Psoas muscle (tissue), 8 donors: ENCODE data around the gene MED23. TPM values are rescaled to one million over a fixed set of nuclear protein-coding genes. Genes with fewer than 3 reads are reported as not detected.

Experiments
- ATAC-seq, 4 donors: fragments of 200-7000 bp; cut with Tn5 transposase; one replicate each; pipeline ENCODE4 v1.9.1; 2020; ENCODE audit warnings: moderate library complexity in 3 of 4, mild to moderate bottlenecking in 2 of 4
- DNase-seq, 2 donors: peaks; one replicate each; pipeline ENCODE4 v3.0.0-alpha.2; 2020
- H3K27ac ChIP-seq: fragments of 200-600 bp; one replicate; pipeline ENCODE4 v1.8.0; 2022
- H3K27me3 ChIP-seq, 3 donors: fragments of 200-600 bp in 1 of 3; one replicate each; pipeline versions ENCODE4 v1.6.1 to v1.8.0; 2013 to 2022; ENCODE audit warnings: low read length in 2 of 3, mild to moderate bottlenecking in 2 of 3, moderate library complexity in 1 of 3; ENCODE audit not compliant: insufficient read depth in 3 of 3
- H3K36me3 ChIP-seq, 2 donors: fragments of 200-600 bp in 1 of 2; one replicate each; pipeline versions ENCODE4 v1.6.1 to v1.8.0; 2013 to 2022; ENCODE audit warnings: low read depth in 1 of 2, mild to moderate bottlenecking in 1 of 2, moderate library complexity in 1 of 2; ENCODE audit not compliant: insufficient read depth in 1 of 2
- H3K4me1 ChIP-seq: fragments of 200-600 bp; one replicate; pipeline ENCODE4 v1.8.0; 2022
- H3K4me3 ChIP-seq: fragments of 200-600 bp; one replicate; pipeline ENCODE4 v1.8.0; 2022; ENCODE audit warnings: mild to moderate bottlenecking
- H3K9me3 ChIP-seq: fragments of 200-600 bp; one replicate; pipeline ENCODE4 v1.8.0; 2022
- CTCF ChIP-seq: fragments of 200-600 bp; IDR thresholded peaks from one replicate; pipeline ENCODE4 v1.8.0; 2022; ENCODE audit warnings: antibody characterized with exemption
- WGBS, 3 donors: extraction: QIAGEN DNeasy Blood & Tissue Kit; methylation state at CpG; one replicate each; pipeline versions ENCODE4 v1.1.6 to v1.1.7; 2013; 5-methylcytosine and 5-hydroxymethylcytosine counted together
- intact Hi-C, 2 donors: fragments of 100-400 bp; cut with DNase I; formaldehyde crosslinking; loops; one replicate each; pipeline versions ENCODE4 v1.11.0 to v1.14.2; 2022
- polyA plus RNA-seq, 3 donors: library from polyadenylated mRNA; stranded (reverse); fragments of 200-250 nt; gene quantifications; one replicate each; pipeline ENCODE4 v1.2.3, GENCODE V29; 2013
- total RNA-seq, 4 donors: library from RNA; stranded (reverse); fragmentation: NEBNext Ultra II Directional in 2 of 4; extraction: Animal tissue kit (Norgen Biotek cat#: 25700) in 2 of 4; gene quantifications; one replicate each; pipeline versions ENCODE4 v1.2.1 to v1.2.4, GENCODE V29; 2021 to 2023
- donor health status: healthy with polysubstance abuse.
- donor health status: DM: no; HTN: no; CAD: no; lungs with moderate emphysema.
- donor health status: Bipolar disorder and iron deficiency.
- donor health status: healthy.
- donor health status: DM: yes; HTN: yes; CAD: no.
- donor health status: DM: no; HTN: no; CAD: no.
- donor health status: DM: no; HTN: no; CAD: no.
- donor health status: DM: yes; HTN: yes; CAD: no.

MED23 gene
- total and polyA plus RNA-seq, 7 donors, result 4.2 to 11.2 (median 8.0) TPM

GRCh38 chr6:131642987-131643611 lies 15.1 kb upstream of the MED23 start:
- ATAC-seq (no peak), DNase-seq (no peak)
- intact Hi-C loops, result no loop called here
- TF ChIP-seq CTCF, result no peak
- no peaks in the 10 kb centered on the region for H3K27me3 ChIP-seq
- no peaks in the 10 kb centered on the region for H3K4me1 ChIP-seq
- H3K36me3 ChIP-seq, result no peaks in the 10 kb centered on the region
- H3K4me3 ChIP-seq, result no peak overlapping the region
- WGBS, 3 donors, result 27 to 48% (median 36%) methylated on average over 3 of the region's 3 CpGs
- H3K9me3 ChIP-seq, result no peaks in the 10 kb centered on the region
- H3K27ac ChIP-seq, result no peak overlapping the region

GRCh38 chr6:131642565-131642964 lies 14.5 kb upstream of the MED23 start:
- no peak for TF ChIP-seq CTCF
- ATAC-seq (no peak), DNase-seq (no peak)
- intact Hi-C loops, result no loop called here
- Histone ChIP-seq H3K27me3 (no peaks in the 10 kb centered on the region), H3K36me3 (no peaks in the 10 kb centered on the region), H3K9me3 (no peaks in the 10 kb centered on the region), H3K4me3 (no peak overlapping the region), H3K4me1 (no peaks in the 10 kb centered on the region), H3K27ac (no peak overlapping the region)
- 83 to 88% (median 87%) methylated on average over 6 of the region's 6 CpGs for WGBS, 3 donors

GRCh38 chr6:131641554-131641953 lies 13.5 kb upstream of the MED23 start:
- no peaks in the 10 kb centered on the region for H3K9me3 ChIP-seq
- intact Hi-C loops, result no loop called here
- WGBS, 3 donors, result 93 to 100% (median 96%) methylated on average over 1 of the region's 1 CpG
- H3K27ac ChIP-seq, result no peak overlapping the region
- no peaks in the 10 kb centered on the region for H3K4me1 ChIP-seq
- ATAC-seq (no peak), DNase-seq (no peak)
- no peak overlapping the region for H3K4me3 ChIP-seq
- no peak for TF ChIP-seq CTCF
- H3K36me3 ChIP-seq, result no peaks in the 10 kb centered on the region
- no peaks in the 10 kb centered on the region for H3K27me3 ChIP-seq

- no peaks in the 10 kb centered on the region for H3K36me3 ChIP-seq
- intact Hi-C loops, result no loop called here
- ATAC-seq, result no peak
- no peak for TF ChIP-seq CTCF
- DNase-seq, result no peak
- no peaks in the 10 kb centered on the region for H3K27me3 ChIP-seq
- H3K4me1 ChIP-seq, result no peaks in the 10 kb centered on the region
- H3K9me3 ChIP-seq, result no peaks in the 10 kb centered on the region
- H3K27ac ChIP-seq, result no peak overlapping the region
- H3K4me3 ChIP-seq, result no peak overlapping the region
- WGBS, 3 donors, result 91 to 96% (median 93%) methylated on average over 3 of the region's 3 CpGs
Observed at GRCh38 chr6:131640576-131640975, 12.5 kb upstream of the MED23 start.

- no peak for ATAC-seq
- TF ChIP-seq CTCF, result no peak
- intact Hi-C loops, result no loop called here
- 49 to 58% (median 55%) methylated on average over 2 of the region's 2 CpGs for WGBS, 3 donors
- no peak overlapping the region for H3K4me3 ChIP-seq
- no peaks in the 10 kb centered on the region for H3K9me3 ChIP-seq
- H3K27me3 ChIP-seq, result no peaks in the 10 kb centered on the region
- H3K27ac ChIP-seq, result no peak overlapping the region
- no peaks in the 10 kb centered on the region for H3K36me3 ChIP-seq
- DNase-seq, result no peak
- no peaks in the 10 kb centered on the region for H3K4me1 ChIP-seq
Observed at GRCh38 chr6:131640100-131640499, 12.1 kb upstream of the MED23 start.
